Measurements from ENCODE around the gene SPCS3.

Gene SPCS3

GRCh38 chr4:176307666-176307930 is 12.2 kb upstream of the SPCS3 start:
- Histone ChIP-seq H4K91ac (ENCODE audit: low read length) (no peak overlapping the region), H3K36me3 (ENCODE audit: control insufficient read depth in 1 of 2, insufficient read depth in 2 of 2, low read depth in 1 of 2, low read length in 2 of 2) (no peaks in the 10 kb centered on the region), H3K9me3 (ENCODE audit: control insufficient read depth, low read length) (no peaks in the 10 kb centered on the region), H3K14ac (ENCODE audit: low read length in 2 of 2) (no peak overlapping the region), H3K4ac (ENCODE audit: low read depth in 1 of 2, low read length in 2 of 2) (no peak overlapping the region), H3K4me1 (ENCODE audit: control insufficient read depth, insufficient read depth, low read depth, low read length) (peaks cover 6% of the 10 kb centered on the region), H2BK12ac (ENCODE audit: low read length in 2 of 2) (no peak overlapping the region), H3K27ac (ENCODE audit: low read length, poor library complexity, severe bottlenecking) (peak overlapping the region; percentile 95), H3K27me3 (ENCODE audit: control insufficient read depth in 1 of 2, insufficient read depth in 1 of 2, low read length in 2 of 2) (no peaks in the 10 kb centered on the region), H3K4me3 (ENCODE audit: insufficient read depth in 1 of 2, low read depth in 1 of 2, low read length in 2 of 2) (no peak overlapping the region), H2AFZ (ENCODE audit: low read depth, low read length) (no peak overlapping the region), H3K23ac (ENCODE audit: low read length in 2 of 2) (no peak overlapping the region), H3K18ac (ENCODE audit: low read depth in 1 of 2, low read length in 2 of 2) (no peak overlapping the region), H3K79me1 (replicated peaks; ENCODE audit: low read length, poor library complexity, severe bottlenecking) (no peaks in the 10 kb centered on the region), H2BK120ac (ENCODE audit: low read depth, low read length) (no peak overlapping the region), H2BK15ac (ENCODE audit: low read depth, poor library complexity, severe bottlenecking) (no peak overlapping the region), H3K4me2 (ENCODE audit: low read length, poor library complexity, severe bottlenecking) (peak overlapping the region; percentile 0), H4K8ac (ENCODE audit: low read length) (no peak overlapping the region), H2BK5ac (ENCODE audit: low read depth, low read length, poor library complexity, severe bottlenecking) (peak overlapping the region; percentile 60), H2AK5ac (ENCODE audit: low read length, severe bottlenecking) (peak overlapping the region; percentile 25), H3K9ac (ENCODE audit: low read length) (no peak overlapping the region)
- DNase-seq: no peak
- WGBS: 81% methylated on average over 6 of the region's 6 CpGs

- no peak overlapping the region for H2AFZ ChIP-seq (ENCODE audit: low read depth, low read length)
- H2BK15ac ChIP-seq (ENCODE audit: low read depth, poor library complexity, severe bottlenecking): no peak overlapping the region
- no peak overlapping the region for H3K9ac ChIP-seq (ENCODE audit: low read length)
- no peak overlapping the region for H2BK5ac ChIP-seq (ENCODE audit: low read depth, low read length, poor library complexity, severe bottlenecking)
- H2BK12ac ChIP-seq (ENCODE audit: low read length in 2 of 2): no peak overlapping the region
- no peak overlapping the region for H3K14ac ChIP-seq (ENCODE audit: low read length in 2 of 2)
- no peak overlapping the region for H3K4ac ChIP-seq (ENCODE audit: low read depth in 1 of 2, low read length in 2 of 2)
- peaks cover 6% of the 10 kb centered on the region for H3K4me1 ChIP-seq (ENCODE audit: control insufficient read depth, insufficient read depth, low read depth, low read length)
- H3K27ac ChIP-seq (ENCODE audit: low read length, poor library complexity, severe bottlenecking): peak overlapping the region; percentile 95
- H3K9me3 ChIP-seq (ENCODE audit: control insufficient read depth, low read length): no peaks in the 10 kb centered on the region
- no peaks in the 10 kb centered on the region for H3K79me1 ChIP-seq (replicated peaks; ENCODE audit: low read length, poor library complexity, severe bottlenecking)
- no peak overlapping the region for H2BK120ac ChIP-seq (ENCODE audit: low read depth, low read length)
- H4K8ac ChIP-seq (ENCODE audit: low read length): no peak overlapping the region
- H2AK5ac ChIP-seq (ENCODE audit: low read length, severe bottlenecking): peak overlapping the region; percentile 60
- WGBS: 100% methylated on average over 2 of the region's 3 CpGs
- H3K4me3 ChIP-seq (ENCODE audit: insufficient read depth in 1 of 2, low read depth in 1 of 2, low read length in 2 of 2): no peak overlapping the region
- H4K91ac ChIP-seq (ENCODE audit: low read length): no peak overlapping the region
- H3K4me2 ChIP-seq (ENCODE audit: low read length, poor library complexity, severe bottlenecking): no peak overlapping the region
- no peak for DNase-seq
- no peaks in the 10 kb centered on the region for H3K36me3 ChIP-seq (ENCODE audit: control insufficient read depth in 1 of 2, insufficient read depth in 2 of 2, low read depth in 1 of 2, low read length in 2 of 2)
- no peak overlapping the region for H3K23ac ChIP-seq (ENCODE audit: low read length in 2 of 2)
- no peaks in the 10 kb centered on the region for H3K27me3 ChIP-seq (ENCODE audit: control insufficient read depth in 1 of 2, insufficient read depth in 1 of 2, low read length in 2 of 2)
- no peak overlapping the region for H3K18ac ChIP-seq (ENCODE audit: low read depth in 1 of 2, low read length in 2 of 2)
Measured at GRCh38 chr4:176308441-176308840, 11.3 kb upstream of the SPCS3 start.

DNA sequence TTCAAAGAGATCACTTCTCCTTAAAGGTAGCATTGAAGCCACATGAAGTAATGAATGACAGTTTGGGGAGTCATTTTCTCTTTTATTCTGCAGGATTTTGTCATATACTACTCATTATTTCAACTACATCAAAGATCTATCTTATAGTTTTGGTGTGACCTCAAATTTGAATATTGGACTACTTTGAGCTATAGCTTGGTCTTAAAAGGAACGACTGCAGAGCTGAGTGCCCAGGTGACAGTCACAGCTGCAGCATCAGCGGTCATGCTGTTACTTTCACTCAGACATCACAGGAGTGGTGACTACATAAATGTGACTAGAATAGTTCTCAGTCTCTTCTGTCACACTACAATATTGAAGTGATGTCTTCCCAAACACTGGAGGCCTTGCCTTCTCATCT is 10.7 kb upstream of the SPCS3 start:
- no peak overlapping the region for H2BK12ac ChIP-seq (ENCODE audit: low read length in 2 of 2)
- H3K18ac ChIP-seq (ENCODE audit: low read depth in 1 of 2, low read length in 2 of 2): no peak overlapping the region
- peaks cover 6% of the 10 kb centered on the region for H3K4me1 ChIP-seq (ENCODE audit: control insufficient read depth, insufficient read depth, low read depth, low read length)
- no peak overlapping the region for H2BK15ac ChIP-seq (ENCODE audit: low read depth, poor library complexity, severe bottlenecking)
- no peak overlapping the region for H3K14ac ChIP-seq (ENCODE audit: low read length in 2 of 2)
- no peak overlapping the region for H3K4me2 ChIP-seq (ENCODE audit: low read length, poor library complexity, severe bottlenecking)
- H3K4me3 ChIP-seq (ENCODE audit: insufficient read depth in 1 of 2, low read depth in 1 of 2, low read length in 2 of 2): no peak overlapping the region
- H3K36me3 ChIP-seq (ENCODE audit: control insufficient read depth in 1 of 2, insufficient read depth in 2 of 2, low read depth in 1 of 2, low read length in 2 of 2): no peaks in the 10 kb centered on the region
- H4K91ac ChIP-seq (ENCODE audit: low read length): no peak overlapping the region
- H3K27me3 ChIP-seq (ENCODE audit: control insufficient read depth in 1 of 2, insufficient read depth in 1 of 2, low read length in 2 of 2): no peaks in the 10 kb centered on the region
- H3K4ac ChIP-seq (ENCODE audit: low read depth in 1 of 2, low read length in 2 of 2): no peak overlapping the region
- H2BK5ac ChIP-seq (ENCODE audit: low read depth, low read length, poor library complexity, severe bottlenecking): no peak overlapping the region
- no peaks in the 10 kb centered on the region for H3K9me3 ChIP-seq (ENCODE audit: control insufficient read depth, low read length)
- no peak overlapping the region for H3K9ac ChIP-seq (ENCODE audit: low read length)
- no peak overlapping the region for H3K27ac ChIP-seq (ENCODE audit: low read length, poor library complexity, severe bottlenecking)
- H3K23ac ChIP-seq (ENCODE audit: low read length in 2 of 2): no peak overlapping the region
- no peaks in the 10 kb centered on the region for H3K79me1 ChIP-seq (replicated peaks; ENCODE audit: low read length, poor library complexity, severe bottlenecking)
- no peak for DNase-seq
- no peak overlapping the region for H4K8ac ChIP-seq (ENCODE audit: low read length)
- 97% methylated on average over 2 of the region's 2 CpGs for WGBS
- H2AFZ ChIP-seq (ENCODE audit: low read depth, low read length): no peak overlapping the region
- no peak overlapping the region for H2BK120ac ChIP-seq (ENCODE audit: low read depth, low read length)
- H2AK5ac ChIP-seq (ENCODE audit: low read length, severe bottlenecking): no peak overlapping the region

DNA sequence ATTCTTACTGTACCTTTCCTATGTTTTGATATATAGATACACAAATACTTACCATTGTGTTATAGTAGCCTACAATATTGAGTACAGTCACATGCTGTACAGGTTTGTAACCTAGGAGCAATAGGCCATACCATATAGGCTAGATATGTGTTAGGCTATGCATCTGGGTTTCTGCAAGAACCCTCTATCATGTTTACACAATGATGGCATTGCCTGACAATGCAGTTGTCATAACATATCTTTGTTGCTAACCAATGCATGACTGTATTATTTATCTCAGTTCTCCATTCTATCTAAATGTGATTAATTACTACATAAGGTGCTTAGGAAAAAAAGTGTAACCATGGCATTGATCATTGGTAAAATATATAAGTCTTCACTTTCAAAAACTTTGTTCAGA is 10.0 kb upstream of the SPCS3 start:
- H3K27me3 ChIP-seq (ENCODE audit: control insufficient read depth in 1 of 2, insufficient read depth in 1 of 2, low read length in 2 of 2): no peaks in the 10 kb centered on the region
- H3K4ac ChIP-seq (ENCODE audit: low read depth in 1 of 2, low read length in 2 of 2): no peak overlapping the region
- H3K14ac ChIP-seq (ENCODE audit: low read length in 2 of 2): no peak overlapping the region
- H2BK120ac ChIP-seq (ENCODE audit: low read depth, low read length): no peak overlapping the region
- no peak overlapping the region for H4K91ac ChIP-seq (ENCODE audit: low read length)
- no peak overlapping the region for H3K4me3 ChIP-seq (ENCODE audit: insufficient read depth in 1 of 2, low read depth in 1 of 2, low read length in 2 of 2)
- no peak overlapping the region for H3K27ac ChIP-seq (ENCODE audit: low read length, poor library complexity, severe bottlenecking)
- no peak overlapping the region for H2AK5ac ChIP-seq (ENCODE audit: low read length, severe bottlenecking)
- H2AFZ ChIP-seq (ENCODE audit: low read depth, low read length): no peak overlapping the region
- H3K23ac ChIP-seq (ENCODE audit: low read length in 2 of 2): no peak overlapping the region
- H2BK5ac ChIP-seq (ENCODE audit: low read depth, low read length, poor library complexity, severe bottlenecking): no peak overlapping the region
- peaks cover 6% of the 10 kb centered on the region for H3K4me1 ChIP-seq (ENCODE audit: control insufficient read depth, insufficient read depth, low read depth, low read length)
- H3K18ac ChIP-seq (ENCODE audit: low read depth in 1 of 2, low read length in 2 of 2): no peak overlapping the region
- H3K36me3 ChIP-seq (ENCODE audit: control insufficient read depth in 1 of 2, insufficient read depth in 2 of 2, low read depth in 1 of 2, low read length in 2 of 2): no peaks in the 10 kb centered on the region
- H3K9me3 ChIP-seq (ENCODE audit: control insufficient read depth, low read length): no peaks in the 10 kb centered on the region
- H4K8ac ChIP-seq (ENCODE audit: low read length): no peak overlapping the region
- H2BK15ac ChIP-seq (ENCODE audit: low read depth, poor library complexity, severe bottlenecking): no peak overlapping the region
- H3K9ac ChIP-seq (ENCODE audit: low read length): no peak overlapping the region
- DNase-seq: peak; percentile 47
- no peak overlapping the region for H3K4me2 ChIP-seq (ENCODE audit: low read length, poor library complexity, severe bottlenecking)
- H3K79me1 ChIP-seq (replicated peaks; ENCODE audit: low read length, poor library complexity, severe bottlenecking): no peaks in the 10 kb centered on the region
- H2BK12ac ChIP-seq (ENCODE audit: low read length in 2 of 2): no peak overlapping the region

Measured in mesenchymal stem cell (in vitro differentiated cells and primary cell).